Fibroblast of the aortic adventitia (primary cell): Measurements from ENCODE around the gene TSHZ1. TPM values are rescaled to one million over a fixed set of nuclear protein-coding genes. Genes with fewer than 3 reads are reported as not detected.

Source experiments
- DNase-seq: peaks from one replicate; pipeline ENCODE4 v3.0.0-alpha.2; 2010; ENCODE audit warnings: low read depth
- H3K4me3 ChIP-seq: 2 replicates; pipeline ENCODE4 v1.5.1; 2011; ENCODE audit warnings: low read depth, mild to moderate bottlenecking, control low read depth, low read length, moderate library complexity
- CTCF ChIP-seq: IDR thresholded peaks from 2 replicates; pipeline ENCODE4 v1.5.1; 2011; ENCODE audit warnings: mild to moderate bottlenecking, low read length, control low read depth, inconsistent platforms; ENCODE audit not compliant: insufficient read depth
- total RNA-seq: library from RNA; depleted of rRNA; stranded (reverse); fragments of >200 nt; gene quantifications from 2 replicates; pipeline ENCODE4 v1.2.3, GENCODE V29; 2012; ENCODE audit warnings: low replicate concordance

The TSHZ1 gene
- total RNA-seq, 1 donor: 7.9 TPM

GRCh38 chr18:75256376-75256775 is 45.8 kb downstream of the TSHZ1 start:
- no peak for TF ChIP-seq CTCF
- no peak overlapping the region for H3K4me3 ChIP-seq
- DNase-seq: peak; percentile 25

GRCh38 chr18:75257605-75258004 is 47.0 kb downstream of the TSHZ1 start:
- no peak overlapping the region for H3K4me3 ChIP-seq
- no peak for TF ChIP-seq CTCF
- DNase-seq: no peak

- DNase-seq: no peak
- H3K4me3 ChIP-seq: no peak overlapping the region
- no peak for TF ChIP-seq CTCF
Measured at GRCh38 chr18:75261430-75262223, 51.0 kb downstream of the TSHZ1 start.

- TF ChIP-seq CTCF: no peak
- H3K4me3 ChIP-seq: no peak overlapping the region
Measured at GRCh38 chr18:75262511-75262910, 51.9 kb downstream of the TSHZ1 start.

GRCh38 chr18:75264195-75264594 is 53.6 kb downstream of the TSHZ1 start:
- no peak for DNase-seq
- H3K4me3 ChIP-seq: no peak overlapping the region
- TF ChIP-seq CTCF: no peak

More at GRCh38 chr18:75262511-75262910, 51.9 kb downstream of the TSHZ1 start:
- DNase-seq: no peak

GRCh38 chr18:75264926-75265597 is 54.5 kb downstream of the TSHZ1 start:
- DNase-seq: peak; percentile 14
- no peak for TF ChIP-seq CTCF
- H3K4me3 ChIP-seq: no peak overlapping the region
